22Rv1 (cell line): ENCODE measurements around the gene FKBP8.

Source experiments
- ZFX ChIP-seq: fragments of 450-650 bp; IDR thresholded peaks from 2 replicates; pipeline ENCODE4 v1.6.1; 2017; ENCODE audit warnings: antibody characterized with exemption, borderline replicate concordance
- TF ChIP-seq, protein P1 (sequence below): fragments of 450-650 bp; IDR thresholded peaks from 2 replicates; pipeline ENCODE4 v1.5.1; 2017; ENCODE audit warnings: mild to moderate bottlenecking

DNA sequence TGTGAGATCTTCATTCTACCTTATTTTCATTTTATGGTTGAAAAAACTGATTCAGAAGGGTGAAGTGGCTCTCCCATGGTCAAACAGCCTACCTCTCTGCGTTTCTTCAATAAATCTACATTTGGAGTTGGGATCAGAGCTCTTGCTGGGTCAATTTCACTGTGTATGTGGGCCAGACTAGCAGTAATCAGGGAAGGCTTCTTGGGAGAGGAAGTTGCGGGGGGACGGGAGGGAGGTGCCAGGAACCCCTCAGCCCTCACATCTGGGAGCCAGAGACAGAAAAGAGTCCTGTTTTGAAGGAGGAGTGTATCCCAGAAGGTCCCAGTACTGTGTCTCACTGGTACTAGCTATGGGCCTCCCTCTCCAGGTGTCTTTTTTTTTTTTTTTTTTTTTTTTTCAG, 15.2 kb upstream of the FKBP8 start:
- TF ChIP-seq, protein P1, sequence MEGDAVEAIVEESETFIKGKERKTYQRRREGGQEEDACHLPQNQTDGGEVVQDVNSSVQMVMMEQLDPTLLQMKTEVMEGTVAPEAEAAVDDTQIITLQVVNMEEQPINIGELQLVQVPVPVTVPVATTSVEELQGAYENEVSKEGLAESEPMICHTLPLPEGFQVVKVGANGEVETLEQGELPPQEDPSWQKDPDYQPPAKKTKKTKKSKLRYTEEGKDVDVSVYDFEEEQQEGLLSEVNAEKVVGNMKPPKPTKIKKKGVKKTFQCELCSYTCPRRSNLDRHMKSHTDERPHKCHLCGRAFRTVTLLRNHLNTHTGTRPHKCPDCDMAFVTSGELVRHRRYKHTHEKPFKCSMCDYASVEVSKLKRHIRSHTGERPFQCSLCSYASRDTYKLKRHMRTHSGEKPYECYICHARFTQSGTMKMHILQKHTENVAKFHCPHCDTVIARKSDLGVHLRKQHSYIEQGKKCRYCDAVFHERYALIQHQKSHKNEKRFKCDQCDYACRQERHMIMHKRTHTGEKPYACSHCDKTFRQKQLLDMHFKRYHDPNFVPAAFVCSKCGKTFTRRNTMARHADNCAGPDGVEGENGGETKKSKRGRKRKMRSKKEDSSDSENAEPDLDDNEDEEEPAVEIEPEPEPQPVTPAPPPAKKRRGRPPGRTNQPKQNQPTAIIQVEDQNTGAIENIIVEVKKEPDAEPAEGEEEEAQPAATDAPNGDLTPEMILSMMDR: no peak
- TF ChIP-seq ZFX: no peak
